ENCODE data around the gene NRP2. TPM values are rescaled to one million over a fixed set of nuclear protein-coding genes. Genes with fewer than 3 reads are reported as not detected.

Gene NRP2
- total RNA-seq, 1 donor from 2014 or later, result 27.8 TPM

DNA sequence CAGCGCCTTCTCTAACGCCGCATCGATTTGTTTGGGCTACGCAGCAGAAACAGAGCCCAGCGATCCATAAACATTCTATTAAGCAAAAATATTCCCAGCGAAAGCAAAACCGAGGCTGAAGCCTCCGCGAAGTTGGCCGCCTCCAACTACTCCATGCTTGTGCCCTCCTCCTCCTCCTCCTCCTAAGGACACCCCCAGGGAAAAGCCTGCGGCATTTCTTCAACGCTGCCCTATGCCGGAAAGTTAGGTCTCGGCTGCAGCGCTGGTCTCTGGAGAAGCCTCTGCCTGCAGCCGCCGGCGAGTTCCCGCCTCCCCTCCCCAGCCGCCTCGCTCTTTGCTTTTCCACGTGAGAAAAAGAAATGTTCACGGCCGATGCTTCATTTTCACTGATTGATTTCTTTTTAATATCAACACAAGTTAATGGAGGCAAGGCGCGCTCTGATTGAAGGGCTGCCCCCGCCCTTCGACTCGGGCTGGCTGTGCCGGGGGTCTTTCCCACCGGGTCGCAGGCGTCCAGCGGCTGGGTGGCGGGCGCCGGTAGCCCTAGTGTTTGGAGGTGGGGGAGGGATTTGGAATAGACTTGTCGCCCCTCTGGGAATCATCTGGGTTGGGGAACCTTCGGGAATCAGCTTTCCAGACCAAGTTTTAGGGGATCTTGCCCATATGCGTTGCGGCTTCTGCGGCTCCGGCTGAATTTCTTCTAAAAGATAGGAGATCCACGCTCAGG is 3.9 kb downstream of the NRP2 start:
- H3K27ac ChIP-seq, result no peak overlapping the region
- H3K79me2 ChIP-seq (ENCODE audit: low read depth), result peaks cover 75% of the 10 kb centered on the region
- peaks cover 55% of the 10 kb centered on the region for H3K27me3 ChIP-seq

DNA sequence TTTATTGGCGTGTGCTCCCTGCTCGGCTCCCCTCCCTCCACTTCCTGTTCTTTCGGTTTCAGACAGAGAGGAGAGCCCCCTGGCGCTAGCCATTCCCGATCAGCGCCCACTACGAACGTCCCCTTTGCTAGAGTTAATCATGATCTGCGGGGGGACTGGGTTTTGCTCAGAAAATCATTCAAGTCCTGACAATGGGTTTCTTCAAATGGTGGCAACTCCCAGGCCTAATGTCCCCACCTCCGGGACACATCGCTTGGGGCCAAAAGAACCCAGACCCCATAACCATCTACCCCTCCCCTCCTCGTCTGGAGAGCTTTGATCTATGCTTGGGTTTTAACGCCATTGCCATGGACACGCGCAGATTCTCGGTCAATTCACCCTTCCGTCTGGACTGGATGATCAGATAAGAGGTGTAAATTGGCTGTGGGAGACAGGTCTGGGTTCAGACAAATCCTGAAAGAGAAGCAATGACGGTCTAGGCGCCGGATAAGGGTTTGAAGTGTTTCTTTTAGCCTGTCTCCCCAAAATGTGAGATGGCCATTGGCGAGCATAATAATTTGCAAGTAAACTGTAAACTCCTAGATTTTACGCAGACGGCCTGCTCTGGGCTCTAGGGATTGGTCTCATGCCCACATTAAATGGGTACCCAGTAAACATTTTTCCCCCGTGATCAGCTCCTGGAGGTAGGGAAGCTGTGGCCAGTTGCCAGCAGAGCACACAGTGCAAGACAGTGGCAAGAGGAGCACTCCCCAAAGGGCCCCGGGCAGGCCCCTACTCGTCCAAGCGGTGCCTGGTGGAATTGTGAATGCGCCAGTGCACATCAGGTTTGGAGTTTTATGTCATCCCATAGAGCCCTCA is 4.7 kb downstream of the NRP2 start:
- H3K4me1 ChIP-seq, result peaks cover 38% of the 10 kb centered on the region
- H3K9ac ChIP-seq, result no peak overlapping the region
- H3K9me3 Mint-ChIP-seq, result no peaks in the 10 kb centered on the region
- DNase-seq (ENCODE audit: low spot score), result peak; percentile 55
- no peak overlapping the region for H3K27ac Mint-ChIP-seq
- peak overlapping the region; percentile 65 for H3K4me3 ChIP-seq
- H3K27ac ChIP-seq, result no peak overlapping the region
- H3K4me3 Mint-ChIP-seq, result peak overlapping the region; percentile 91
- peak overlapping the region; percentile 51 for H2AFZ ChIP-seq (replicated peaks)
- H3F3A ChIP-seq (ENCODE audit: low read depth), result peaks cover 20% of the 10 kb centered on the region
- peaks cover 48% of the 10 kb centered on the region for H3K27me3 ChIP-seq
- TF ChIP-seq, protein P1, sequence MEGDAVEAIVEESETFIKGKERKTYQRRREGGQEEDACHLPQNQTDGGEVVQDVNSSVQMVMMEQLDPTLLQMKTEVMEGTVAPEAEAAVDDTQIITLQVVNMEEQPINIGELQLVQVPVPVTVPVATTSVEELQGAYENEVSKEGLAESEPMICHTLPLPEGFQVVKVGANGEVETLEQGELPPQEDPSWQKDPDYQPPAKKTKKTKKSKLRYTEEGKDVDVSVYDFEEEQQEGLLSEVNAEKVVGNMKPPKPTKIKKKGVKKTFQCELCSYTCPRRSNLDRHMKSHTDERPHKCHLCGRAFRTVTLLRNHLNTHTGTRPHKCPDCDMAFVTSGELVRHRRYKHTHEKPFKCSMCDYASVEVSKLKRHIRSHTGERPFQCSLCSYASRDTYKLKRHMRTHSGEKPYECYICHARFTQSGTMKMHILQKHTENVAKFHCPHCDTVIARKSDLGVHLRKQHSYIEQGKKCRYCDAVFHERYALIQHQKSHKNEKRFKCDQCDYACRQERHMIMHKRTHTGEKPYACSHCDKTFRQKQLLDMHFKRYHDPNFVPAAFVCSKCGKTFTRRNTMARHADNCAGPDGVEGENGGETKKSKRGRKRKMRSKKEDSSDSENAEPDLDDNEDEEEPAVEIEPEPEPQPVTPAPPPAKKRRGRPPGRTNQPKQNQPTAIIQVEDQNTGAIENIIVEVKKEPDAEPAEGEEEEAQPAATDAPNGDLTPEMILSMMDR (IDR thresholded peaks at IDR 0.05), result peak; percentile 42
- TF ChIP-seq EZH2phosphoT487 (IDR thresholded peaks at IDR 0.05), result no peak
- H3K4me1 Mint-ChIP-seq, result peaks cover 56% of the 10 kb centered on the region
- peaks cover 8% of the 10 kb centered on the region for H4K20me1 ChIP-seq (ENCODE audit: low read depth)
- no peaks in the 10 kb centered on the region for H3K36me3 ChIP-seq
- peaks cover 4% of the 10 kb centered on the region for H3K36me3 Mint-ChIP-seq
- H3K27me3 Mint-ChIP-seq (ENCODE audit: insufficient read depth, low read depth), result peaks cover 64% of the 10 kb centered on the region
- H3K4me2 ChIP-seq, result peak overlapping the region; percentile 94
- H3K9me3 ChIP-seq (ENCODE audit: low read depth), result no peaks in the 10 kb centered on the region
- H3K79me2 ChIP-seq (ENCODE audit: low read depth), result peaks cover 83% of the 10 kb centered on the region

More for the DNA sequence above, 3.9 kb downstream of the NRP2 start:
- peaks cover 64% of the 10 kb centered on the region for H3K27me3 Mint-ChIP-seq (ENCODE audit: insufficient read depth, low read depth)
- no peaks in the 10 kb centered on the region for H3K9me3 Mint-ChIP-seq
- H3K36me3 Mint-ChIP-seq, result peaks cover 4% of the 10 kb centered on the region
- Histone ChIP-seq H3K9me3 (ENCODE audit: low read depth) (no peaks in the 10 kb centered on the region), H3K4me1 (peaks cover 40% of the 10 kb centered on the region), H2AFZ (replicated peaks) (peak overlapping the region; percentile 51), H3K4me3 (peak overlapping the region; percentile 65), H3K9ac (no peak overlapping the region), H3K36me3 (no peaks in the 10 kb centered on the region), H3K4me2 (peak overlapping the region; percentile 94), H4K20me1 (ENCODE audit: low read depth) (peaks cover 8% of the 10 kb centered on the region), H3F3A (ENCODE audit: low read depth) (peaks cover 24% of the 10 kb centered on the region)
- peaks cover 62% of the 10 kb centered on the region for H3K4me1 Mint-ChIP-seq
- TF ChIP-seq EZH2 (IDR thresholded peaks at IDR 0.05), result peak; percentile 62
- TF ChIP-seq, protein P1 (IDR thresholded peaks at IDR 0.05), result no peak
- no peak for TF ChIP-seq EZH2phosphoT487 (IDR thresholded peaks at IDR 0.05)
- H3K27ac Mint-ChIP-seq, result peak overlapping the region; percentile 42
- peak overlapping the region; percentile 91 for H3K4me3 Mint-ChIP-seq
- DNase-seq (ENCODE audit: low spot score), result peak; percentile 59

DNA sequence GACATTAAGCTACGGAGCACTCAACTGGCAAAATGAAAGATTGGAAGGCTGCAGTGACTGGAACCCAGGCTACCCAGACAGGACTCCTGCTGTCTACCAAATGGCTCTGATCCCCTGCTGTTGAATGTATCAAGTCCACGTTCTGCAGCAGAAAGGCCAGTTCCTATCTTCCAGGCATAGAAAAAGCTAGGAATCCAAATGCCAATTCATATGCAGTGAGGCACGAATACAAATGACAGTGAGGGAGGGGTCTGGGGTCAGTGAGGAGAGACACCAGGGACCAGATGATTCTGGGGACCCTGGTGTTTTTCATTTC is 5.3 kb downstream of the NRP2 start:
- H3K4me2 ChIP-seq, result no peak overlapping the region
- H3K27ac ChIP-seq, result no peak overlapping the region
- peaks cover 47% of the 10 kb centered on the region for H3K27me3 ChIP-seq
- TF ChIP-seq, protein P1 (IDR thresholded peaks at IDR 0.05), result no peak
- no peak for TF ChIP-seq EZH2 (IDR thresholded peaks at IDR 0.05)
- TF ChIP-seq EZH2phosphoT487 (IDR thresholded peaks at IDR 0.05), result no peak
- H2AFZ ChIP-seq (replicated peaks), result no peak overlapping the region
- no peak for DNase-seq (ENCODE audit: low spot score)
- no peak overlapping the region for H3K9ac ChIP-seq
- peaks cover 56% of the 10 kb centered on the region for H3K4me1 Mint-ChIP-seq
- H4K20me1 ChIP-seq (ENCODE audit: low read depth), result peaks cover 8% of the 10 kb centered on the region
- no peaks in the 10 kb centered on the region for H3K9me3 Mint-ChIP-seq
- H3K4me3 ChIP-seq, result no peak overlapping the region
- no peak overlapping the region for H3K27ac Mint-ChIP-seq
- no peaks in the 10 kb centered on the region for H3K36me3 ChIP-seq
- no peaks in the 10 kb centered on the region for H3K9me3 ChIP-seq (ENCODE audit: low read depth)
- peaks cover 84% of the 10 kb centered on the region for H3K79me2 ChIP-seq (ENCODE audit: low read depth)
- peaks cover 62% of the 10 kb centered on the region for H3K27me3 Mint-ChIP-seq (ENCODE audit: insufficient read depth, low read depth)
- peaks cover 20% of the 10 kb centered on the region for H3F3A ChIP-seq (ENCODE audit: low read depth)
- H3K36me3 Mint-ChIP-seq, result peaks cover 4% of the 10 kb centered on the region
- H3K4me3 Mint-ChIP-seq, result peak overlapping the region; percentile 13
- peaks cover 42% of the 10 kb centered on the region for H3K4me1 ChIP-seq
